GM18499 (cell line): ENCODE measurements around the gene BEST2.

Experiments used
- ATAC-seq: cut with Tn5 transposase; IDR thresholded peaks from one replicate; pipeline ENCODE4 v1.9.1; 2021; ENCODE audit warnings: moderate number of reproducible peaks; ENCODE audit not compliant: insufficient read depth, unreplicated experiment

BEST2 gene

GRCh38 chr19:12766051-12766521 is 14.5 kb downstream of the BEST2 start:
- ATAC-seq = no peak

DNA sequence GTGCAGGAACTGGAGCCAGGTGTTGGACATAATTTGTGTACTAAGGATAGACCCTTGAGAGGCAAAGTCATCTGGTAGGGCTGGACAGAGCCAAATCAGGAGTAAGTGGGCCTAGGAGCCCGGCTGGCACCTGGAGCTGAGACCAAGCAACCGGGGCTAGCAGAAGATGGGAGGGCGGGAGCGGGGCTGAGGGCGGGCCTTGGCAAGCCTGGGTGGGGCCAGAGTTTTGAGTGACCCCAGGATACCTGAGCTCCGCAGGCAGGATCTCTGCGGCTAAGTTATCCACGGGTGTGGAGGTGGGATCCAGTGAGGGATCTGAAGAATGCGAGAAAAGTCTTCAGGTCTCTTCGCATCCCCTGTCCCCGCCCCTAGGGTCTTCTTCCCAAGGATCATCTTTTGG is 15.6 kb downstream of the BEST2 start:
- ATAC-seq = no peak

DNA sequence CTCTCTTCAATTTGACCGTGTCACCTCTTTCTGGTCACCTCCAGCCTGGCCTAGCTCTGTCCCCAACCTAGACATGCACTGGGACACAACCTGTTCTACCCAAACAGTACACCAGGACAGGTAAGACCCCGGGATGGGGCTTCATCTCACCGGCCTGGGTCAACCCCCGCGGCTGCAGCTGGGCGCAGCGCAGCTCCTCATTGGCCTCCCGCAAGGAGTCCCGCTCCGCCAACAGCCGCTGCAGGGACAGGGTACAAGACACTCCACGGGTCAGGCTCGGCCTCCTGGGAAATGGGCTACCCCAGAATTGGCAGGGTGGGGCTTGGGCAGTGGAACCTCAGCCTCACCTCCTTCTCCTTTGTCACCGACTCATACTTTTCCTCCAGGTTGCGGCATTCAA is 16.1 kb downstream of the BEST2 start:
- ATAC-seq = no peak

DNA sequence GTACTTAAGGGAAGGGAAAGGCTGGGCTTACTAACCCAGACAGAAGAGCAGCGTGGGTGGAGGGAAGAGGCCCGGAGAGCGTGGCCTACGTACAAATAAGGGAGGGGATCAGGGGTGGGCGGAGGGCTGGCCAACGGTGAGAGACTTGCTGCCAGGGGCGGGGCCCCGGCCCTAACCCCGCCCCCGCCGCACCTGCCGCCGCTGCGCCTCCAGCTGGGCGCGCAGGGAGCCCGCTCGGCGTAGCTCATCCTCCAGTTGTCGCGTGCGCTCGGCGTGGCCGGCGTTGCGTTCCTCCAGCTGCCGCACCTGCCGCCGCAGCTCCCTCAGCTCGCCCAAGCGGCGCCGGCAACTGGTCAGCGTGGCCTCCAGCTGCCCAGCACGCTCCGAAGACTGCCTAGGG is 18.1 kb downstream of the BEST2 start:
- ATAC-seq = no peak

DNA sequence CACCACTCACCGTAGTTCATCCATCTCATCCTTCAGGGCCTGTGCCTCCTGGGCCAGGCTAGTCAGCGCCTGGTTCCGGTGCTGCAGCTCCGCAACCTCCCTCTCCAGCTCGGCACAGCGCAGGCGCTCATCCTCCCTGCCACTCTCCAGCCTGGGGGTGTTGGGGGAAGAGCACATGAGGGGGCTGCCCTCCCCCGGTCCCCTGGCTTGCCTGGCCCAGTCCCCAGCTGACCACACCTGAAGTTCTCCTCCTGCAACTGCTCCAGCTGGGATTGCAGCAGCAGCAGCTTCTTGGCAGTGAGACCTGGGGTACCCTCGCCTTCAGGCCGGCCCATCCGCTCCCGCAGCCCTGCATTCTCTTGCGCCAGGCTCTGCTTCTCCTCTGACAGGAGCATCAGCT is 19.3 kb downstream of the BEST2 start:
- ATAC-seq = no peak

DNA sequence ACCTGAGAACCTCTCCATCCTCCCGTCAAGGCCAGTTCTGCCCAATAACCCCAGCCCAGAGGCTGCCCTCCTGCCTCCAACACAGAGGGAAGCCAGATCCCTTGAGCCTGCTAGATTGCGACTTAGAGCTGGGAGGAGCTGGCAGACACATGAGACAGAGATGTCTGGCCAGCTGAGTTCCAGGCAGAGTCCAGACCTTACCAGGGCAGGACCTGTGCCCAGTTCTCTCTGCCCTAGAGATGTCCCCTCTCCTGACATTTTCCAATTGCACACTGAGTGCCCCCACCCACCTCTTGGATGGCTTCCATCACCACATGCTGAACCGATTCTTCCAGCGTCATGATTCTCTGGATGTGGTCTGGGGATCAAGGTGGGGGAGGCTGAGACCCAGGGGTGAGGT is 20.7 kb downstream of the BEST2 start:
- ATAC-seq = no peak

DNA sequence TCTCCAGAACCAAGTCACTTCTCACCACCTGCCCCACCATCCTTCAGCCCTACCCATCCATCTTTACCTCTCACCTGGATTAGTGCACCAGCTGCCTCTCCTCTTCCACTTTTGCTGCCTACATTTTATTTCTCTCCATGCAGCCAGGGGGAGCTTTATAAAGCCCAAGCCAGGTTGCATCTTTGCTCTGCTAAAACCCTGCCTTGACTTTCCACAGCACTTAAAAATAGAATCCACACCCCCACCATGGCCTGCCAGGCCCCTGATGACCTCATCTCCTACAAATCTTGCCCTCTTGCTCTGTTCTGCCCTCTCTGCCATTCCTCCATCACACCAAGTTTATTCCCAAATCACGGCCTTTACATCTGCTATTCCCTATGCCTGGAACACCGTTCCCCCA is 22.0 kb downstream of the BEST2 start:
- no peak for ATAC-seq

DNA sequence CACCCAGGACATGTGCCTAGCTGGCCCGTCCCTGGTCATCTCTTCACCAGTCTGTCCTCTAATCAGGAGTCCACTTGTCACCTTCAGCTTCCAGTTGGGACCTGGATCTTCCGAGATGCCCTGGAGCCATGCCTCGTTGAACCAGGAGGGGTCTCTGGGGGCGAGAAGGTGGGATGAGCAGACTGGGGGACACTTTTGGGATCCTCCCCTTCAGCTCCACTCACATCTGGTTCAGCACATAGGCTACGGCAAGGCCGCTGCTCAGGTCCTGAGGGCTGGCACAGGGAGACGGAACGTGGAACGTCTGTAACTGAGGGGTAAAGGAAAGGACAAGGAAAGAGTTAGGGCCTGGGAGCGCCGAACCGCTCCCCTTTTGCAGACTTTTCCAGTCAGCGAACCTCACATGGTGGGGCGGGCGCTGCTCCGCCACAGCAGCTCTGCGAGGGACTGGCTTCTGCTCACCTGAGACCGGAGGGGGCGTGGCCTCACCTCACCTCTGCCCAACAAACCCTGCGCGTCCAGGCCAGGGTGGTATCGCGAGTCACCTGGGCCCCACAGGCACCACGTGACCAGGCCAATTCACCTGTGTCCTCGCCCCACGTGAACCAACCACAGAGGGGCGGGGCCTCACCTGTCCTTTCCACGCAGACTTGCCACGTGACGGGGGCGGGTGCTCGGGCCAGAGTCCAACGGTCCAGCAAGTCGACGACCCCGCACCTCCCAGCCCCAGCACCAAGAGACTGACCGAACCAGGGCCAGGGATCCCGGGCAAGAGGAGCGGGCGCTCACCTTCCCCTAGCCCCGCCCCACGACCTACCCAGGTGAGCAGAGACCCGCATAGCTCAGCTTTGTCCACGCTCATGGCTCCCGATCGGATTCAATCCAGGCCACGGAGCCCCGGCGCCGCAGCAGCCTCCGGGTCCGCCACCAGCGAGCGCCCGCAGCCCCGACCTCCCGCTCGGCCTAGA is 23.3 kb downstream of the BEST2 start, which contains the start of gene HOOK2:
Gene HOOK2, minus strand, starts transcription at position 965 of the 968 bp plus-strand sequence. Its CDS starts 103 bp downstream, at position 862.
- ATAC-seq = no peak

- no peak for ATAC-seq
Measured at GRCh38 chr19:12777217-12778016, 25.8 kb downstream of the BEST2 start.

DNA sequence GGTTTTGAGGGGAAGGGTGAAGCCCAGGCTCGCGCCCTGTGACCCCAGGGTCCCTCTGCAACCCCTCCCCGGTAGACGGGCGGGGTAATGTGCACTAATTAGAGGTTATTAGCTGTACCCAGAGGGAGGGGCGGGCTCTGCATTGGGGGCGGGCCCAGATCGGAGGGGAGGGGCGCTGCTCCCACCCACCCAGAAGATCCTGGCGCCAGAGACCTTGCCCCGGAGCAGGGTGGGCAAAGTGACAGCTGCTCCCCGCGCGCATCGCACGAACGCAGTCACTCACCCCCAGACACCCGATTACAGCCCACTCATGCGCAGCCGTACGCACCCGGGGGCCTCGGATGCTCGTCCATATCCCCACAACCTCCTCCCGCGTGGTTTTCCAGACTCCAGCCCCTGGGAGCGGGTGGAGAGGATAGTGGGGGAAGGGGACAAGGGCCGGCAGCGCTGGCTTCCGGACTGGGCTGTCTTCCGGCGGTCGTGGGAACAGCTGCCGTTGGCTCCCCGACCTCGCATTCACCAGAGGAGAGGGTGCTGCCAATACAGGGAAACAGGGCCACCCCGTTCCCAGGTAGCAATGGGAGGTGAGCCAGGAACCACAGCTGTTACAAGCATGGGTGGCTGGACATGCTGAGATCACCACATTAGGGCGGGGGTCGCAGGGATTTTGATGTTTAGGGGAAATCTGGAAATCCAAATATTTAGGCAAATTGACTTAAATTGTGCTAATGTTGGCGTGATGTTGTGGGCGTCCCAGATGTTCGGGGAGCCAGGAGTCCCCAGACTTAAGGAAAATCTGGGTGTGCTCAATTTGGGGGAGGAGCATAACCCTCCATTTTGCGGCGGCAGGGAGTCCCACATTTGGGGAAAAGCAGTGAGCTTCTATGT is 26.7 kb downstream of the BEST2 start:
- no peak for ATAC-seq

GRCh38 chr19:12778905-12779161 is 27.2 kb downstream of the BEST2 start:
- ATAC-seq = no peak

DNA sequence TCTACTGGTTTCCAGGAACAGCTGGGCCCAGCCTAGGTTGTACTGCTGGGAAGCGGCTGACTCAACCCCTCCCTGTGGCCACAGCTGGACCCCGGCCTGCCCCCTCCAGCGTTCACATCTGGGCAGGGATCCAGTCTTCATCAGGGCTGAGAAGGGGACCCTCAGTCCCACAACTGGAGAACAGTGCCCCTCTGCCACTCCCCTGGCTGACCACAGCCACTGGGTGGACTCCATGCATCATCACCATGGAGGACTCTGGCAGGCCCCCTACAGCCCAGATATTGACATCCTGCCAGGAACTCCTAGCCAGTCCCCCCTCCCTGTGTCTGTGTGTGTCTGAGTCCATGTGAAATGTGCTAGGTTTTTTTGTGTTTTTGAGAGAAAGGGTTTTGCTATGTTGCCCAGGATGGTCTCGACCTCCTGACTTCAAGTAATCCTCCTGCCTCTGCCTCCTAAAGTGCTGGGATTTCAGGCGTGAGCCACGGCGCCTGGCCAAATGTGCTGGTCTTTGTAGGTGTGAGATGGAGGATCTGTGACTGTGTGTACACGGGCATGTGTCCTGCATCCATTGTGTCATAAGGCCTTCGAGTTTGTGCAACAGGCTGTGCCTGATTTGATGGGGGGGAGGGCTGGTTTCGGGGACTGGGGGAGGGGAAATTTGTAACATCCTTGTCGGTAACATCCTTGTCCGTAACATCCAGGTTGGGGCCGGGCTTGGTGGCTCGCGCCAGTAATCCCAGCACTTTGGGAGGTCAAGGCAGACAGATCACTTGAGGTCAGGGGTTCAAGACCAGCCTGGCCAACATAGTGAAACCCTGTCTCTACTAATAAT is 27.8 kb downstream of the BEST2 start:
- no peak for ATAC-seq

DNA sequence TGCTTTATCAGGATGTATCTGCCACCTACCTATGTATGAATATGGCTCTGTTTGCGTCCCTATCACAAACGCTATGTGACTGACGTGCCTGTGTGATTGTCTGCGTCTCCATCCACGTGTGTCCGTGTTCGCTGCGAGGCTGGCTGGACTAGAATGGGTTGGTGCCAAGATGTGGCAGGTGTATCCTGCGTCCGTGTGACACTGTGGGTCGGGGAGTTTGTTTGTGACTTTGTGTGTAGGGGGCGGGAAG is 30.5 kb downstream of the BEST2 start:
- ATAC-seq = no peak

DNA sequence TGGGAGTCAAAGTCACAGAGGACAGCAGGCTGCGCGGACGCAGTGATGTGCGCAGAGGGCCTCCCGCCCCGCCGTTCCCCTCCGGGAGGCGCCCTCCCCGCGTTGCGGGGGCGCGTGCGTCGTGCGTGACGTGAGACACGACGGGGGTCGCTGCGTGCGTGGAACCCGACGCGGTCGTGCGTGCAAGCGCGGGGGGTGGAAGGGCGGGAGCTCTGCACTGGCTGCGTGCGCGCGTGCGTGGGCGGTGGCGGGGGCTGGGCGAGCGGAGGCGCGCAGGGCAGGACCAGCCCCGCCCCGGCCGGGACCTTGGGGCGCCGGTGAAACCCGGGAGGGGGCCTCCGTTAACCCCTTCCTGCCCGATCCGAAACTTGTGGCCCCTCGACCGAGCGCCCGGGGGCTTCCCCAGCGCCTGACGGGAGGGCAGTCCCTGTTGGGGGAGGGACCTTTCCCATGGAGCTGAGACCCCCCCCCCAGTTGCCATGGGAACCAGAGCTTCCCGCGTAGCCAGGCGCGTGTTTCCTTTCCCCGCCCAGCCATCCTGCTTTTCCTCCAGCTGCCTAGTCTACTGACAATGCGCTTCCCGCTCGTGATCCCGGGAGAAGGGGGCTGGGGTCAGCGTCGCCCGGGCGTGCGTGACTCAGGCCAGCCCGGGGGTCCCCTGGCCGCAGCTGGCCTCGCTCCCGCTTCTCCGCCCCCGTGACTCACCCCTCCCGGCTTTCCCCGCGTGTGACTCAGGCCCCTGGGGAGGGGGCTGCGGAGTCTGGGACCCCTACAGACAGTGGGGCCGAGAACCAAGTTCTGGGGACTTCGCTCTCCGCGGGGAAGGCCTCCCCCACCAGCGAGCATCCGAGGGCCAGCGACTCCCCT is 31.1 kb downstream of the BEST2 start:
- ATAC-seq = no peak

- ATAC-seq = no peak
Measured at GRCh38 chr19:12783291-12783848, 31.8 kb downstream of the BEST2 start.

DNA sequence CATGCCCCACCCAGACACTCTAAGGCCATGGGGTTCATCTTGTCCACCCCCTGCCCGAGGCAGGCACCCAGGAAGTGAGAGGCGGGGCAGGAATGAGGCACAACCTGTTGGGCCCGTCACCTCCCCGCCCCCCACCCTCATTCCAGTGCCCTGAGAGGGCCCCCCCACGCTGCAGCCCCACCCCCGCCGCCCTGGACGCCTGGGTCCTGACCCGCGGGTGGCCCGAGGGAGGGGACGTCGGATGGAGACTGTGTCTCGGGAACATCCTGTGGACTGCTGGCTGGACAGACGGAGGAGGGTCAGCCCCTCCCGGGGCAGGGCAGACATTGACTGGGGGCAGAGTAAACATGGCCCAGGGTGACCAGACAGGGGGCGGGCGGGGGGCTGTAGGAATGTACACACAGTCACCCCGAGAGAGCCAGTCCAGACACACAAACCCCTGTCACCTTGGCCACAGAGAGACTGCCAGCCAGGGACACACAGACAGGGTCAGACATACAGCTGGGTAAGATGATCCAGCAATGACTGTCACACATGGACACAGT is 32.3 kb downstream of the BEST2 start:
- ATAC-seq = no peak

- ATAC-seq = no peak
Measured at GRCh38 chr19:12784394-12784870, 32.8 kb downstream of the BEST2 start.

DNA sequence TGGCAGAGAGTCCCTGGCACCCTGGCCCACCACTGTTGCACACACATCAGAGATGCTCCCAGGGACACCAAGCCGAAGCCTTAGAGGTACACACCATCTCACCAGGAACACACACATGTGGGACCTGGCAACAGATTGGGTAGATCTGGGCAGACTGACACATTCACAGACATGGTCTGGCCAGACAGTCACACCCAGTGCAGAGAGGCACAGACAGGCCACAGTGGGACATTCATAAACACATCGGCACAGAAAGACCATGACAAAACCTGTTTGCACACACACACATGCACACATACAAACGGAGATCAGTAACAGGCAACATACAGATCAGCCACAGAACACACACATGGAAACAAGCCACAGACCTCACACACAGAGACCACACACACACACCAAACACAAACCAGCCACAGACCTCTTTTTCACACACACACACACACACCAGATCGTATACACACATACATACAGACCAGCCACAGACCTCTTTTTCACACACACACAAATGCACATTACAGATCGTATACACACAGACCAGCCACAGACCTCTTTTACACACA is 33.4 kb downstream of the BEST2 start:
- no peak for ATAC-seq
